LNCaP clone FGC (cell line): ENCODE data around the gene TBX1.
"Not testable (repeated sequence)": the region's sequence is repeated elsewhere in the genome, so short reads cannot be mapped to it uniquely, and the experiment has no call there.

Experiments
- DNase-seq: peaks from one replicate; pipeline ENCODE4 v3.0.0-alpha.2; 2011; ENCODE audit warnings: low read depth
- H3K4me3 ChIP-seq: 2 replicates; pipeline ENCODE4 v1.5.1; 2011; ENCODE audit warnings: mild to moderate bottlenecking, low read depth, low read length, control low read depth
- CTCF ChIP-seq: IDR thresholded peaks from 2 replicates; pipeline ENCODE4 v1.5.1; 2012; ENCODE audit warnings: mild to moderate bottlenecking; ENCODE audit not compliant: control insufficient read depth, insufficient read depth; ENCODE audit errors: extremely low read depth

TBX1 gene

GRCh38 chr22:19773470-19774040 is 13.0 kb downstream of the TBX1 start:
- no peak for TF ChIP-seq CTCF
- DNase-seq: no peak

GRCh38 chr22:19774628-19775027 is 14.1 kb downstream of the TBX1 start:
- no peak for DNase-seq
- no peak overlapping the region for H3K4me3 ChIP-seq
- TF ChIP-seq CTCF: no peak

More at GRCh38 chr22:19773470-19774040, 13.0 kb downstream of the TBX1 start:
- no peak overlapping the region for H3K4me3 ChIP-seq

DNA sequence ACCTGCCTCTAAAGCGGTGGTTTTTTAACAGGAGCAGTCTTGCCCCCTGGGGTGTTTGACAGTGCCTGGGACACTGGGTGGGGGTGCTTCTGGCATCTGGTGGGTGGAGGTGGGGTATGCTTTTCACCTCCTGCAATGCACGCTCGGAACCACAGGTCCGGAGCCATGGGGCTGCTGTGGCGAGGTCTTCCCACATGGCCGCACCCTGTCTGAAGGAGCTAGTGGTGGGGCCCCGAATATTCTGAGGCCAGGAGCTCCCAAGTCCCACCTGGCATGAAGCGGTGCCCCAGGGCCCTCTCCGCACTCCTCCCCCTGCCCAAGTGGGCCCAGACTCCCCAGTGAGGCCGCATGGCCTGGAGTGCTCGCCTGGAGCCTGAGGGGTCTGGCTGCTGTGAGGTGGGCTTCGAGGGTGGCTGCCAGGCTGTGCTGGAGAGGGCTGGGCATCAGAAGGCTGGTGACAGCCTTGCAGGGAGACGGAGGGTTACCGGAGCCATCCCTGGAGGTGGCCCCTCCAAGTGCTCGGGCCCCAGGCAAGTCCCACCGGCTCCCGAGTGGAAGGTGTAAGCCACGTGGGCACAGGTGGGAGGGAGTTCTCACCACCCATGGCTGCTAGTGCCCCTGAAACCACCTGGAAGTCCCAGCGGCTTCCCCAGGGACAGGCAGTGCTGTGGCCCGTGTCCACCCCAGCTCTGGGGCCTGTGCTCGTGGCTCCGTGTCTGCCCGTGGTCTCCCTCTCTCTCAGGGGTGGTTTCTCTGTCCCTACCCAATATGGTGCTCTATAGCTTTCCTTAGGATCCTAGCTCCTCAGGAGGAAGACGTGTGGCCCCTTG is 15.1 kb downstream of the TBX1 start:
- DNase-seq: no peak
- no peak for TF ChIP-seq CTCF
- no peak overlapping the region for H3K4me3 ChIP-seq

DNA sequence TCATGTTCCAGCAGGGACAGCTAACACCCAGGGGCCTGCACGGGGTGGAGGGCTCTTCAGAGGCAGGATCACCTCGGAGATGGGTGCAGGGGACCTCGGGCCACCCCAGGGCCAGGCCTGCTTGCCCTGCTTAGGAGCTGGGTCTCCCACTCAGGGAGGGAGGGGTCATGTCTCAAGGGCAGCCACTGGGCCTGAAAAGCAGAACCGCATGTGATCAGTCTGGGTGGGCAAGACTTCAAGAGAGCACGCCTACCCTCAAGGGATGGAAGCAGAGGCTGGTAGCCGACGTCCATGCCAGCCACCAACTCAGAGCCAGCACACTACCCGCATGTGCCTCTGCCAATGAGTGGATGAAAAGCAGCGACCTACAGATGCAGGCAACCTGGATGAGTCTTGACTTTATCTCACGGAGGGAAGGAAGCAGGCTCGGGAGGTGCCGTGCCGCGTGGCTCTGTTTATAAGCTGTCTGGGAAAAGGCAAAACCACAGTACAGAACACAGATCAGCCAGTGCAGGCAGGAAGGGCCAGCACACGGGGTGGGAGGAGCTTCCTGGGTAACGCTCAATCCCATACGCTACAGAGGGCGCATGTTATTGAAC is 16.0 kb downstream of the TBX1 start:
- DNase-seq: no peak
- H3K4me3 ChIP-seq: no peak overlapping the region
- TF ChIP-seq CTCF: no peak

GRCh38 chr22:19777192-19777591 is 16.6 kb downstream of the TBX1 start:
- DNase-seq, H3K4me3 ChIP-seq: not testable (repeated sequence)

DNA sequence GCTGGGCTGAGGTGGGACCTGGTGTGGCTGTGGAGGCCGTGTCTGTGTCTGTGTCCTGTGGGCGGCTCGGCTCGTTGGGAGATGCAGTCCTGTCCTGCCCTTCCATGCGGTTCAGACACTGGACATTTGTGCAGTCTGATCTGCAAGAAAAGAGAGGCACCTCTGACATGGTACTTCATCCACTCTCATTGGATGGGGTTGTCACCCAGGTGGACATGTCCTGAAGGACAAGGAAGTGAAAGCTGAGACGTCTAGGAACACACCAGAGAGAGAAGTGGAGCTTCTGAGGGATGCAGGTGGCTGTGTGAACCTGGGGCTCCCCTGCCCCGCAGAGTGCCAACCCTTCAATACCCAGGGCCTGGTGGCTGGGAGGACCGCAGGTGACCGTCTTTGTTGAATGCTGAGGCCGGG is 18.4 kb downstream of the TBX1 start:
- H3K4me3 ChIP-seq: no peak overlapping the region
- DNase-seq: no peak
- no peak for TF ChIP-seq CTCF

- no peak for TF ChIP-seq CTCF
- H3K4me3 ChIP-seq: no peak overlapping the region
- no peak for DNase-seq
These were observed 19.2 kb downstream of the TBX1 start for GRCh38 chr22:19779685-19780268.
